Stimulated activated CD8-positive, alpha-beta memory T cell treated with anti-CD3 and anti-CD28 coated beads, Interleukin-15, amount 100 ng/mL, for 1 hour (primary cell): ENCODE data around the gene RPH3AL.
"Not testable (repeated sequence)": the region's sequence is repeated elsewhere in the genome, so short reads cannot be mapped to it uniquely, and the experiment has no call there.

ENCODE experiments used
- DNase-seq: peaks from one replicate; pipeline ENCODE4 v3.0.0-alpha.2; 2020; ENCODE audit warnings: low read depth

RPH3AL gene

DNA sequence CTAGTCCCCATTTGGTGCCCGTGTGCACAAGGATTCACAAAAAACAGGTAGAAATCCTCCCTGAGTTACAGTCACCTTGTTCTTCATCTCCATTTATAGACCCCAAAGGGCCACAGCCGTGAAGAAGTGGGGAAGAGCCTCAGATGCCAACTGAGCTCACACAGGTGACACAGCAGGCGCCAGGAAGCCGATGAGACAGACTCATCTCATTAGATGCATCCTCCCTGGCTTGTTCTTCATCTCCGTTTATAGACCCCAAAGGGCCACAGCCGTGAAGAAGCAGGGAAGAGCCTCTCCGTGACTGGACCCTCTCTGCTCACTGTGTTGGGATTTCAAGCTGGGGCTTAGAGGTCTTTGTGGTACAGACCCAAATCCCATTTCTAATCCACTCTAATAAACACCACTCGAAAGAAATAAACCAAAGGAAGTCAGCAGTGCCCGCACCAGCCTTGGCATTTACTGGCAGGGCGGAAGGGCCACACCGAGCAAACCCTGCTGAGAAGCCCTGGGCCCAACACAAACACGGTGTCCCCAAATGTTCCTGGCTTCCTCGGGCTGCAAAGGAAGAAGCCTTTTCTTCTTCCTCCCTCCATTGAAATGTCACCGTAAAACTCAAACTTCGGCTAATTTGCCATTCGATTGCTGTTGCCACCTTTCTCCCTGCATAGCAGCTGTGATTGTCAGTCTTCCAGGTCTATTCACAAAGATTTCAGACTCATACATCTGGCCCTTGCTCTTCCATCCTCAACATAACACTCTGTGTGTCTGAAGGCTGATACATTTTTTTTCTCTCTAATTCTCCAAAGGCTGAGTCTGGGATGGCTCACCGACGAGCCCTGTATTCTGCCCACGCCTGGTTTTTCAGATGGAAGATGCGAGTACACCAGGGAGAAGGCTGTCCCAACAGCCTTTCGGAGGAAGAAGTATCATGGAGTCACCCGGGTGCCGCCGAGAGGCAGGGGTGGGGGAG lies 126.2 kb downstream of the RPH3AL start:
- DNase-seq, result no peak

DNA sequence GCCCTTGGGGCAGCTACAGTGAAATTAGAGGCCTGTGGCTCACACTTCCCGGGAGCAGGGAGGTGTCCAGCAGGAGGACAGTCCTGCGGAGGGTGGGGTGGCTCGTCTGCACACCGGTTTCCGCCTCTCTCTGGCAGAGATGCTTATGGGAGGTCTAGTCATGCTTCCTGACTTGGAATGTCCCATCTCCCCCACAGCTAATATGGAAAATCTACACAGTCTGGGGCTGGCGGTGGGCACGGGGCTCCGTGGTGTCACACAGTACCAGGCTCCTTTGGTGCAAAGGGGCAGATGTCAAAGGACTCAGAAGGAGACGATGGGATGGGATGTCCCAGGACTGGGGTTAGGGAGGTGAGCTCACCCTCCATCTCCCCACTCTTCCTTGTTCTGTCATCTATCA lies 127.1 kb downstream of the RPH3AL start:
- no peak for DNase-seq

DNA sequence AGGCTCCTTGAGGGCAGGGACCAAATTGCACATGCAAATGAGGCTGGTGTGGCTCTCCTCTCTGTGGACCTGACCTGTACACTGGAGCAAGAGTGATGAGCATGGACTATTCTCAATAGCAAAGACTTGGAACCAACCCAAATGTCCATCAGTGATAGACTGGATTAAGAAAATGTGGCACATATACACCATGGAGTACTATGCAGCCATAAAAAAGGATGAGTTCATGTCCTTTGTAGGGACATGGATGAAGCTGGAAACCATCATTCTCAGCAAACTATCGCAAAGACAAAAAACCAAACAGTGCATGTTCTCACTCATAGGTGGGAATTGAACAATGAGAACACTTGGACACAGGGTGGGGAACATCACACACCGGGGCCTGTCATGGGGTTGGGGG lies 128.0 kb downstream of the RPH3AL start:
- DNase-seq, result not testable (repeated sequence)

DNA sequence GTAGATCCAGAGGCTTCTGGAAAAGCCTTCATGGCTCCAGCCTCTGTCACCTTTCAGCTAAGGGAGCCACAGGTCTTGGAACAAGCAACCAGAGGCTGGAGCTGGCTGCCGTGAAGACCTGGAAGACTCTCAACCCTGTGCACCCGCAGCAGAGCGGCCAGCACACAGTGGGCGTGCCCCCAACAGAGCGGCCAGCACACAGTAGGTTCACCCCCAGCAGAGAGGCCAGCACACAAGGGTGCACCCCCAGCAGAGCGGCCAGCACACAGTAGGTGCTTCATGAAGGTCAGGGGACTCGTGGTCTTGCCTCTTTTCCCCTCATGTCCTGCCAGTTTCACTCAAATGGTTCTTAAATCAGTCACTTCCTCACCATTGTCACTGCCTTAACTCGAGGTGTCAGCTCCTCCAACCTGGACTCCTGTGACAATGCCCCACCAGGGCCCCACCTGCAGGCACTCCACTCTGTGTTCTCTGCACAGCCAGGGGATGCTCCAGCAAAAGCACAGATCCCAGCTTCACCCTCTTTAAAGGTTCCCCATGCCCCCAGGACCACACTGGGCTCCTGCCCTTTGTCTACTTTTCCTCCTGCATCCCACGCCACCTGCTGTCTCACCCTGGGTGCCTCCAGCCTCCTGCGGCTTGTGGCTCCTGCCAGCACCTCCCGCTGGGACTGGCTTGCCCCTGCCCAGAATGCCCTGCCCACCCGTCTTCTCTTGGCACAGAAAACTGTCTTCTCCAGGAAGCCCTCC lies 128.7 kb downstream of the RPH3AL start:
- DNase-seq, result no peak

DNA sequence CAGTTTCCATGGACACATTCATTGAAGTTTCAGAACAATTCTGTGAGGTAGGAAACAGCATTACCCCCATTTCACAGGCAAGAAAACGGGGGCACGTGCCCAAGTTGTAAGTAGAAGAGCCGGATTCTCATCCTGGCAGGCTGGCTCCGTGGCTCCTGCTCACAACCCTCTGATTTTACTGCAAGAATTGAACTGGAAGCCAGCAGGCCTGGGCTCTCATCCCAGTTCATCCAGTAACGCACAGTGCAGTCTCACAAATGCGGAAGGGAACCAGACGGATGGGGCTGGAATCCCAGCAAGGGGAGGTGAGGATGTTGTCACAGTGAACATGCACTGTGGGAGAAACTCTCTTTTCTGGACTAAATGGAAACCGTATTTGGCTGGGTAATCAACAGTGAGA lies 130.4 kb downstream of the RPH3AL start:
- DNase-seq, result no peak

DNA sequence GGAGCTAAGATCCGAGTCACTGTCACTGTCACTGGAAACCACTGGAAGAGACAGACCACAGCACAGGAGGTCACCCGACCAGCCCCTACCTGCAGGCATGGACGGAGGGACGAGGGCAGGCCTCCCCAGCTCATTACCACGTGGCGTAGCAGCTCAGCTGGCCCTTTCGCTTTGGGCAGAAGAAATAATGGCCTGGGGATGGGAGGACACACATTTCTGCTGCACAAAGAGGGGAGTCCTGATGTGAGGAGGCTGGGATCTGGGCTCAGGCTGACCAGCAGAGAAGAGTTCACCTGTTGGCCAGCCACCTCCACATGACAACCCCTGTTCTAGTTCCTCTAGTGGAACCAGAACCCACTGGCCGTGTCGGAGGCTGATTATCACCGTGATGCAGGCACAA lies 132.9 kb downstream of the RPH3AL start:
- no peak for DNase-seq

DNA sequence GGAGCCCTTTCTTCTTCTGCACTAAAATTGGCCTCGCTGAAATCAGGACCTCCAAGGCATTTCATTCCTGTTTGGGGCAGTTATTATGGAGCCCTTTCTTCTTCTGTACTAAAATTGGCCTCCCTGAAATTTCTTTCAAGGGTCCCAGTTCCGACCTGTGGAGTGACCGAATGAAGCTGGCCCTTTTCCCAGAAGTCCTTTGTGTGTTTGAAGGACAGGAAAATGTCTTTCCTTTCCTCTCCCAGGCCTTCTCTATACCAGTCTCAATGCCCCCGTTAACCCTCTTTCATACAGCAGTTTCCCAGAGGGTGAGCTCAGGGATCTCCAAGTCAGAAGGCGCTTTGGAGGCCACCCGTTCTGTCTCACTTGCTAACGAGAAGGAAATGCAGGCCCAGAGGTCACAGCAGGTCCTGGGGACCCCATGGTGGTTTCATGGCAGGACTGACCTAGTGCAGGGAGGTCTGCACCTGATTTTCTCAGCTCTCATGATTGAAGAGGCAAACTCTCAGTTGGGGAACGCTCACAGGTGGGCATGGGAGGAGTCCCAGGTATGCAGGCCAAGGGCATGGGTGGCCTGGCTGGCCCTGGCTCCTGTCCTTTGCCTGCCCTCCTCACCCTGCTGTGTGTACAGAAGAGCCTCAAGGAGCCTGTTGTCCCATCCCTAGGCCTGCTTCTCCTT lies 134.0 kb downstream of the RPH3AL start:
- no peak for DNase-seq

DNA sequence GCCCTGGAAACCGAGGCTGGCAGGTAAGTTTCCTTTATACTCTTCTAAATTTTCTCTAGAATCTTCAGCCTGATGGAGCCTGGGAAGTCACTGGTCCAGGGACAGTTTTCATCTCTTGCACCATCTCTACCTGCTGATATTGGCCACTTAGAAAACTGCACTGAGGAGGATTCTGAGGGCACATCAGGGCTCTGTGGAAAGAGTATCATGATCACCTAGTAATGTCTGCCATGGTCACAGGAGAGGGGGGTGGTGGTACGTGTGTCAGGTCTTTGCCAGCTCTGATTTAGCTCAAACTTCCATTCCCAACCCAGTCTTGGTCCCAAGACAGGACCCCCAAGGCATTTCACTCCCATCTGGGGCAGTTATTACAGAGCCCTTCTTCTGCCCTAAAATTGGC lies 136.0 kb downstream of the RPH3AL start:
- DNase-seq, result no peak

DNA sequence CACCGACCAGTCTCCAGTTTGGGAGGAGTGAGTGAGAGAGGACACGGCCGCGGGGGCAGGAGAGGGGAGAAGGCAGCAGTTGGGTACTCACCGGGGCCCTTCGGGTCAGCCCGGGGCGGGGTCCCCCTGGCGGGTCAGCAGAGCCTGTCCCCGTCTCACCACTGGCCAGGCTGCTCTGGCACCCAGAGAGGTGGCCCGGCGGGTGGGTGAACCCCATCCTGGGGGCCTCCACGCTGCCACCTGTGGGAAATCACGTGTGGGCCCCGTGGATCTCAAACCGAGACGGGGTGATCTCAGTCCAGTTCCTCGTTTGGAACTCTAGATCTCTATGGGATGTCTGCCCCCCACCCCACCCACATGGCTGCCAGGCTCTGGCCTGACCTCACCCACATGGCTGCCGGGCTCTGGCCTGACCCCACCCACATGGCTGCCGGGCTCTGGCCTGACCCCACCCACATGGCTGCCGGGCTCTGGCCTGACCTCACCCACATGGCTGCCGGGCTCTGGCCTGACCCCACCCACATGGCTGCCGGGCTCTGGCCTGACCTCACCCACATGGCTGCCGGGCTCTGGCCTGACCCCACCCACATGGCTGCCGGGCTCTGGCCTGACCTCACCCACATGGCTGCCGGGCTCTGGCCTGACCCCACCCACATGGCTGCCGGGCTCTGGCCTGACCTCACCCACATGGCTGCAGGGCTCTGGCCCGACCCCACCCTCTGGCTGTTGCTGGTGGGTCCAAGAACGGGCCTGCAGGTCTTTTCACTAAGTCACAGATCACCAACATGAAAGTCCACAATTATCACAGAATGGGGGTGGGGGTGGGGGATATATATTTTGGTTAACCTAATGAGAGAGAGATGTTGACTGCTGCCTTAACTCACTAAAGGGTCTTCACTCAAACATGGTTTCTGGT lies 136.8 kb downstream of the RPH3AL start:
- not testable (repeated sequence) for DNase-seq

DNA sequence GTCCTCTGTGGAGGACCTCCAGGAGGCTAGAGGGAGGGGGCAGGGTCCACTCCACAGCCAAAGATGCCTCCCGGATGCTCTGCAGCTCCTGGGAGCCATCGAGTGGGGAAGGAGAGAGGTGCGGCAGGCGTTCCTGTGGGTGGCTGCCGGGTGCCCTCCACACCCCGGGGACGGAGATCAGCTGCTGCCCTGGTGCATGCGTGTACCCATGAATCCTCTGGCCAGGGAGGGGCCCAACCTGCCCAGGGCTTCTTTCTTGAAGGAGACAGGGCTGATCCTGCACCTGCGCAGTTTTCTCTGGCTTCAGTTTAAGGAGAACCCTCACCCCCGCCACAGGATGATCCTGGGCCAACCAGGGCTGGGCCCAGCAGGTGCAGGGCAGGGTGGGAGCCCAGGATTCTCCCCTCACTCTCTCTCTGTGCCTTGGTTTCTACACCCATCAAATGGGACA lies 137.7 kb downstream of the RPH3AL start:
- DNase-seq, result no peak

DNA sequence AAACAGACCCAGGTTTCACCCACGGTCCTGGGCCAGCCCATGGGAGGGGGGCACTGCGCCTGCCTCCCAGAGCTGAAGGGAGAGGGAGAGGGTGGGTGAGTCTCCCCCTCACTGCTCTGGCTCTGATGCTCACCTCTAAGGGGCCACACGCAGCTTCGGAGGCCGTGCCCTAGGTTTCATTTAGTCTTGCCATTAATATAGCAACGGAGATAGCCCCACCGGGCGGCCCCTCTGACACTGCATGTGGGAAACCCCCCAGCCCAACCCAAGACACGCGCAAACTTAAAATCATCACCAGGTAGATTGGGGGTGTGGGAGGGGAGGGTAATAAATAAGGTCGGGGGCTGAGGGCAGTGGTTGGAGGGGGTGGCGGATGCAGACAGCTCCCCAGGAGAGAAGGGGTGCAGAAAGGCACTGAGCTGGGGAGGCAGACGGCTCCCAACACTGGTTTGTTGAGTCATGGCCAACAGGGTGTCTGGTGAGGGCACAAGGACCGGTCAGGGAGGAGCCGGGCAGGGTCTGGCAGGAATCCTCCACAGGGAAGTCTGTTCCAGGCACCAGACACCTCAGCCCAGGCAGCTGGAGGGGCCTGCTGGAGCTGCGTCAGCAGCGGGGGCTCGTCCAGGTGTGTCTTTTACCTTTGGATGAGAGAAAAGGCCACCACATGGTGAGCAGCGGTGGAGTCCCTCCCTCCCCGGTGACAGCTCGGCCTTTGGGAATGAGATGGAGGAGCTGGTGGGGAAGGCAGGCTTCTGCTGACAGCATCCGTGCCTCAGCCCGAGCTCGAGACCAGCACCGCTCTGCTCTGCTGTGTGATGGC lies 139.1 kb downstream of the RPH3AL start:
- DNase-seq, result no peak

DNA sequence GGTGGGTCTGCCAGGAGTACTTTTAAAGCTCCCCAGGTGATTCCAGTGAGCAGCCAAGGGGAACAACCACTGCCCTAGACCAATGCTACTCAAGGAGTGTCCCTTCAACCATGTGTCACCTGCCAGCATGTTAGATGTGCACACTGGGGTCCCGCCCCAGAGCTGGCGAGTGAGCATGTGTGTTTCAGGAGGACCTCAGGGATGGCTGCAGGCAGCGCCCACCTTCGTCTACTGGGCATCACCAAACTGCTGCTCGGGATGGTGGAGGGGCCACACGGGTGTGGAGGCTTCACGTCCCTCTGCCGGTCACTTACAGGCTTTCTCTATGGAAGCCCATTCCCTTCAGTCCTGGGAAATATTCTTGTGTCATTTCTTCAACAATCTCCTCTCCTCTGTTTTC lies 142.2 kb downstream of the RPH3AL start:
- DNase-seq, result no peak

DNA sequence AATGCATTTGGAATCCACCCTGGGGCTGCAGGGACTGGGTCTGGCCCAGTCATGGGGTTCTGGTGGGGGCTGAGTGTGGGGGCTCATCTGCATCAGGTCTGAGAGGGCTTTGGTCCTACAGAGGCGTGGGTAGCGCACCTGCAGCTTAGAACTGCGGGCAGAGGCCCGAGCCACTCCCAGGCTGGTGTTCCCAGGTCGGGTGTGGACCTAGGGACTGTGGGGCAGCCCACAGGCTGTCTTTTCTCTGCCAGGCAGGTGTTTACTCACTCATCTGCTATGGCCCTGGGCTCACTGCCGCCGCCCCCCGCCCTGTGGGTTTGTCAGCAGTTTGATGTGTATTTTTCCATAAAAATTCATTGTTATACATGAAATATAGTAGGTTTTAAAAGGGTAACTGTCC lies 144.2 kb downstream of the RPH3AL start:
- DNase-seq, result no peak

DNA sequence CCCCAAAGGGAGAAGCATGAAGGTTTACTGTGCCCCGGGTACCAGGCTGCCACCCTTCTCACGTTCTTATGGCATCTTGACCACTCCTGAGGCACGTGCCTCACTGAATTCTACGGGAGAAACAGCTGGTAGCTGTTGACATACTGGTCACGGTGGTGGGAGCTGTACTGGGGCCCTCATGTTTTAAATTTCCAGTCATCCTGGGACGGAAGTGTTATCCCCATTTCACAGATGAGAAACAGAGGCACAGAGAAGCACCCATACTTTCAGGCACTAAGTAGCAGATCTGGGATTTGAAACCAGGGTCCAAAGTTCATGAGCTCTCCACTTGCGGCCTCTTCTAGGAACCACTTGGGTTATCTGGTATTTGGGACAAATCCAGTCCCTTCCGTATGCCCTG lies 144.8 kb downstream of the RPH3AL start:
- DNase-seq, result no peak

DNA sequence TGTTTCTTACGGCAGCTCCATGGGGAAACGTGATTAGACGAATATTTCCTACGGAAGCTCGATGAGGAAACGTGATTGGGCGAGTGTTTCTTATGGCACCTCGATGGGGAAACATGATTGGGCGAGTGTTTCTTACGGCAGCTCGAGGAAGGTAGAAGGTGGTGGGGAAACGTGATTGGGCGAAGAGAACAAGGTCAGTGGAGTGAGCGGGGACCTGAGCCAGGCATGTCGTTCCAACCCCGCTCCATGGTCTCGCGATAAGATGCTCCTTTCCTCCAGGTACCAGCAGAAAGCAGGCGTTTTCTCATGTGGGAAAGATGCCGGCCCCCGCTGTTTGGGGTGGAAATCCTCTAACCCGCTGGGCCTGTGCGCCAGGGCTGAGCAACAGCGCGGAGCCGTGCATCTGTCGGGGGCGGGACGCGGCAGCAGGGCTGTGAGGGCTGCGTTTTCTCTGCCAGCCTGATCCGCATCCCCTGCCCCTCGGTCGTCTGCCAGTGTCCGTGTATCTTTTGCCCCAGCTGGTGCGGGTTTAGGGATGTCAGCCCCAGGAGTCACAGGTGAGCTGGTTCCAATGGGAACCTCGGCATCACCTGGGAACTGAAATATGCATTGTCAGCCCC lies 145.6 kb downstream of the RPH3AL start:
- DNase-seq, result no peak

DNA sequence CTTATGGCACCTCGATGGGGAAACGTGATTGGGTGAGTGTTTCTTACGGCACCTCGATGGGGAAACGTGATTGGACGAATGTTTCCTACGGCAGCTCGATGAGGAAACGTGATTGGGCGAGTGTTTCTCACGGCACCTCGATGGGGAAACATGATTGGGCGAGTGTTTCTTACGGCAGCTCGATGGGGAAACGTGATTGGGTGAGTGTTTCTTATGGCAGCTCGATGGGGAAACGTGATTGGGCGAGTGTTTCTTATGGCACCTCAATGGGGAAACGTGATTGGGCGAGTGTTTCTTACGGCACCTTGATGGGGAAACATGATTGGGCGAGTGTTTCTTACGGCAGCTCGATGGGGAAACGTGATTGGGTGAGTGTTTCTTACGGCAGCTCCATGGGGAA lies 146.1 kb downstream of the RPH3AL start:
- not testable (repeated sequence) for DNase-seq

DNA sequence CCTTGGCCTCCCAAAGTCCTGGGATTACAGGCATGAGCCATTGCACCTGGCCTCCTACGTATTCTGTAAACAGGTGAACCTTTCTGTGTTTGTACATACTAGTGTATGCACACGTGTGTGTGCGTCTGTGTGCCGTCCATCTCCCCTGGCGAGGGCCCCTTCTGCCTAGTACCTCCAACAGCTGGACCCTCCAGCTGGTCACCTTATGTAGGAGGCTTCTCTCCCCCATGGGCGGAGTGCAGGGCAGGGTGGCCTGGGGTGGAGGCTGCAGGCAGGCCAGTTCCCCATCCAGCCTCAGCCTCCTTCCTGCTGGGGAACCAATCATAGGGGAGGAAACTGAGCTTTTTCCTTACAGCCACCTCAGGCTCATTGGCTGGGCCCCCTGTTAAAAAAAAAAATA lies 146.8 kb downstream of the RPH3AL start:
- no peak for DNase-seq

DNA sequence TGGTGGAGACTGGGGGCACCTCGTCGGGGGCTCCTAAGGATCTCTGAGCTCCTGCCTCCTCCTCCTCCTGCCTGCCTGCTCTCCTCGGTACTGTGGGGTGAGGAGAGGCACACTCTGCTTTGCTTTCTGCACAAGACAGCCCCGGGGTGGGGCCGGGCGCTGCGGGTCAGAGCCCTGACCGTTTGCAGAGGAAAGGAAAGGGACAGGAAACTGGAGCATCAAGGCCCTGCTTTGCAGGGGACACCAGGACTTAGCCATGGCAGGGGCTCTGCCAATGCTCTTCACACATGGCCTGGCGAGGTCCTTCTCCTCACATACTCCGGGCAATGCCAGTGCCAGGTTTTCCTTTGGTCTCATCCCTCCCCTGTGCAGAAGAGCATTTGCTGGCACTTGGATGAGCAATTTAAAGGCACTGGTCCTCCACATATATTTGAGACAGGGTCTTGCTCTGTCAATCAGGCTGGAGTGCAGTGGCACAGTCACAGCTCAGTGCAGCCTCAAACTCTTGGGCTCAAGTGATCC lies 147.4 kb downstream of the RPH3AL start:
- DNase-seq, result no peak

DNA sequence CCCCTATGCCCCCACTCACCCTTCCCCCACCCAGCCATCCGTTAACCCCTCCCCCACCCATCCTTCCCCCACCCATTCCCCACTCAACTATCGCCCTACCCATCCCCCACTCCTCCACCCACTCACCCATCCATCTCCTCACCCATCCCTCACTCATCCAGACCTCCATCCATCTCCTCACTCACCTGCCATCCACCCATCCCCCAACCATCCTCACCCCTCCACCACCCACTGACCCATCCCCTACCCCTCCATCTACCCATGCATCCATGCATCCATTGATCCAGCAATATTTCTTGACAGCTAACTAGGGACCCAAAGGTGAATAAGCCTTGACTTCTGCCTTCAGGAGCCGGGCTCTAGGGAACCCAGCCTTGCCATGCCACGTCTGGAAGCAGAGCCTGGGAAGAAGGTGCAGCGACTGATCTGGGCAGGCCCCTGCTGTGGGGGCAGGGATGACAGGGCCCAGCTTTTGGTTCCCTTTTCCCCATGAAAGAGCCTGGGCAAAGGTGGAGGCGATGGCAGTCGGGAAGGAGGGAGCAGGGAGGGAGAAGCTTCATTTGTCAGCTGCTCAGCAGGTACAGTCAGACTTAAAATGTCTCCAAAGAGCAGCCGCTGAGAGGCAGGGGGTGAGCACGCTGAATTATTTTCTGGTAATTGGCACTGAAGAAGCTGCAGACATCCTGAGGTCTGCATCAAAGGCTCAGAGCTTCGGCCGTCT lies 148.0 kb downstream of the RPH3AL start:
- DNase-seq, result no peak
